Measurements from ENCODE around the gene ATP2C2.

- TF ChIP-seq EZH2 (IDR thresholded peaks at IDR 0.05; ENCODE audit: borderline replicate concordance, low read depth, low read length, poor library complexity, severe bottlenecking) (no peak), CTCF (conservative IDR thresholded peaks at IDR 0.05; ENCODE audit: low read depth, low read length) (no peak)
These were observed 137.2 kb downstream of the ATP2C2 start for GRCh38 chr16:84505249-84506187.
